ENCODE results near the gene DENND4A. TPM values are rescaled to one million over a fixed set of nuclear protein-coding genes. Genes with fewer than 3 reads are reported as not detected.

Gene DENND4A
- polyA plus RNA-seq, 1 experiment: 19.1 TPM

GRCh38 chr15:65712415-65712814 lies 79.7 kb downstream of the DENND4A start:
- no peak overlapping the region for H3K4me3 ChIP-seq (ENCODE audit: low read depth, low read length)
- no peaks in the 10 kb centered on the region for H3K9me3 ChIP-seq (ENCODE audit: control insufficient read depth, insufficient read depth, low read length)
- DNase-seq (ENCODE audit: low read depth, low spot score): no peak
- ChIA-PET POLR2A (no interaction called here), CTCF (no interaction called here)
- no peaks in the 10 kb centered on the region for H3K27me3 ChIP-seq (ENCODE audit: control insufficient read depth, insufficient read depth, low read length)
- no peak overlapping the region for H3K27ac ChIP-seq (ENCODE audit: low read depth, low read length)
- no peak for TF ChIP-seq CTCF (IDR thresholded peaks at IDR 0.05; ENCODE audit: low read depth, low read length)

GRCh38 chr15:65695081-65695480 lies 97.0 kb downstream of the DENND4A start:
- POLR2A ChIA-PET: no interaction called here
- no peak for DNase-seq (ENCODE audit: low read depth, low spot score)
- H3K4me3 ChIP-seq (ENCODE audit: low read depth, low read length): no peak overlapping the region
- H3K9me3 ChIP-seq (ENCODE audit: control insufficient read depth, insufficient read depth, low read length): no peaks in the 10 kb centered on the region
- no peak overlapping the region for H3K27ac ChIP-seq (ENCODE audit: low read depth, low read length)
- TF ChIP-seq CTCF (IDR thresholded peaks at IDR 0.05; ENCODE audit: low read depth, low read length): no peak
- no peaks in the 10 kb centered on the region for H3K27me3 ChIP-seq (ENCODE audit: control insufficient read depth, insufficient read depth, low read length)
- CTCF ChIA-PET: no interaction called here

GRCh38 chr15:65690778-65691177 lies 101.3 kb downstream of the DENND4A start:
- Histone ChIP-seq H3K9me3 (ENCODE audit: control insufficient read depth, insufficient read depth, low read length) (no peaks in the 10 kb centered on the region), H3K27ac (ENCODE audit: low read depth, low read length) (no peak overlapping the region), H3K4me3 (ENCODE audit: low read depth, low read length) (no peak overlapping the region), H3K27me3 (ENCODE audit: control insufficient read depth, insufficient read depth, low read length) (no peaks in the 10 kb centered on the region)
- ChIA-PET CTCF (interaction anchor here (0.5 to 1.2 kb wide), 2 partner anchors 134 to 166 kb away, joined by 3 read pairs; no protein-coding TSS in a partner anchor), POLR2A (no interaction called here)
- DNase-seq (ENCODE audit: low read depth, low spot score): no peak
- no peak for TF ChIP-seq CTCF (IDR thresholded peaks at IDR 0.05; ENCODE audit: low read depth, low read length)

- Histone ChIP-seq H3K27ac (ENCODE audit: low read depth, low read length) (no peak overlapping the region), H3K4me3 (ENCODE audit: low read depth, low read length) (no peak overlapping the region), H3K27me3 (ENCODE audit: control insufficient read depth, insufficient read depth, low read length) (no peaks in the 10 kb centered on the region), H3K9me3 (ENCODE audit: control insufficient read depth, insufficient read depth, low read length) (no peaks in the 10 kb centered on the region)
- no peak for DNase-seq (ENCODE audit: low read depth, low spot score)
- ChIA-PET CTCF (interaction anchor here (1.0 kb wide), 1 partner anchor 32 kb away, joined by 3 read pairs; no protein-coding TSS in a partner anchor), POLR2A (no interaction called here)
- TF ChIP-seq CTCF (IDR thresholded peaks at IDR 0.05; ENCODE audit: low read depth, low read length): no peak
These were observed 101.9 kb downstream of the DENND4A start for GRCh38 chr15:65690173-65690572.

- CTCF ChIA-PET: no interaction called here
- POLR2A ChIA-PET: no interaction called here
- H3K27ac ChIP-seq (ENCODE audit: low read depth, low read length): no peak overlapping the region
- DNase-seq (ENCODE audit: low read depth, low spot score): no peak
- H3K9me3 ChIP-seq (ENCODE audit: control insufficient read depth, insufficient read depth, low read length): no peaks in the 10 kb centered on the region
- no peak for TF ChIP-seq CTCF (IDR thresholded peaks at IDR 0.05; ENCODE audit: low read depth, low read length)
- no peak overlapping the region for H3K4me3 ChIP-seq (ENCODE audit: low read depth, low read length)
- no peaks in the 10 kb centered on the region for H3K27me3 ChIP-seq (ENCODE audit: control insufficient read depth, insufficient read depth, low read length)
These were observed 103.6 kb downstream of the DENND4A start for GRCh38 chr15:65688462-65688861.

Measured in AG04450 (cell line).